Smooth muscle cell of the brain vasculature (primary cell): ENCODE measurements around the gene CCR4.
"Not testable (repeated sequence)": the region's sequence is repeated elsewhere in the genome, so short reads cannot be mapped to it uniquely, and the experiment has no call there.

Experiments used
- DNase-seq: peaks from one replicate; pipeline ENCODE4 v3.0.0-alpha.2; 2012; ENCODE audit warnings: low read depth, low spot score

Gene CCR4

GRCh38 chr3:32983124-32983523, 31.7 kb downstream of the CCR4 start:
- no peak for DNase-seq

GRCh38 chr3:32984918-32985317, 33.5 kb downstream of the CCR4 start:
- DNase-seq, result not testable (repeated sequence)

GRCh38 chr3:32989171-32989570, 37.7 kb downstream of the CCR4 start:
- DNase-seq, result no peak

- no peak for DNase-seq
These were observed 38.7 kb downstream of the CCR4 start for GRCh38 chr3:32990116-32990515.

GRCh38 chr3:32991781-32992180, 40.3 kb downstream of the CCR4 start:
- no peak for DNase-seq

- no peak for DNase-seq
These were observed 40.9 kb downstream of the CCR4 start for GRCh38 chr3:32992310-32992686.

GRCh38 chr3:32994045-32994444, 42.6 kb downstream of the CCR4 start:
- no peak for DNase-seq

- no peak for DNase-seq
These were observed 43.7 kb downstream of the CCR4 start for GRCh38 chr3:32995098-32995497.

GRCh38 chr3:32996048-32996754, 44.8 kb downstream of the CCR4 start:
- no peak for DNase-seq

- no peak for DNase-seq
These were observed 45.3 kb downstream of the CCR4 start for GRCh38 chr3:32996755-32997091.

GRCh38 chr3:32998631-32999451, 47.4 kb downstream of the CCR4 start:
- DNase-seq, result no peak

- no peak for DNase-seq
These were observed 49.4 kb downstream of the CCR4 start for GRCh38 chr3:33000691-33001385.

GRCh38 chr3:33001889-33002288, 50.4 kb downstream of the CCR4 start:
- no peak for DNase-seq

GRCh38 chr3:33003308-33003707, 51.9 kb downstream of the CCR4 start:
- no peak for DNase-seq

- no peak for DNase-seq
These were observed 52.8 kb downstream of the CCR4 start for GRCh38 chr3:33004205-33004604.

- DNase-seq, result no peak
These were observed 53.5 kb downstream of the CCR4 start for GRCh38 chr3:33004961-33005360.
